Endometrium (tissue), 2 donors: ENCODE results near the gene AAMDC.

Experiments
- FAIRE-seq: peaks from 2 replicates; lab custom pipeline; 2012; peaks lifted over from hg19 to GRCh38; lab: Jason Lieb, UNC
- donor health status: control.
- donor health status: control.

AAMDC gene

GRCh38 chr11:77820565-77821348 is at the start of gene AAMDC, which contains the start of gene RSF1:
AAMDC (plus strand) TSS chr11:77821144; CDS start chr11:77842497, 21,353 bp downstream.
RSF1 (minus strand) TSS chr11:77820722; CDS start chr11:77820714, 8 bp downstream.
- FAIRE-seq, result no peak

GRCh38 chr11:77775936-77776335 is 45.0 kb upstream of the AAMDC start:
- FAIRE-seq, result no peak

DNA sequence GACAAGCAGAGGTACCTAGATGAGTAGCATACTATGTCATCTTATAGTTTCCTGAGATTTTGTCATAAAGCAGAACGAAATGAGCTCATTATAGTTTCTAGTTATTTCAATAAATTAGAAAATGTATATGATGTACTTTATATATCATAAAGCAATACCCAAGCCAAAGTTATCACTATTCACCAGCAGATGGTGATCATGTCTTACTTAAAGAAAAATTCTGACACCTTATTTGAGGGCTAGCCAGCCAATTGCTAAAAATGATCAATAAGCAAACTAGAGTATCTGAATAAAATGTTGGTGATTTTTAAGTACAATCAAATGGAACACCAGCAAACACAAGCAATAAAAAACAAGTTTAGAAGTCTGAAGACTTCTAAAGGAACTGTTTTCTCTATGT is 44.5 kb upstream of the AAMDC start:
- no peak for FAIRE-seq

DNA sequence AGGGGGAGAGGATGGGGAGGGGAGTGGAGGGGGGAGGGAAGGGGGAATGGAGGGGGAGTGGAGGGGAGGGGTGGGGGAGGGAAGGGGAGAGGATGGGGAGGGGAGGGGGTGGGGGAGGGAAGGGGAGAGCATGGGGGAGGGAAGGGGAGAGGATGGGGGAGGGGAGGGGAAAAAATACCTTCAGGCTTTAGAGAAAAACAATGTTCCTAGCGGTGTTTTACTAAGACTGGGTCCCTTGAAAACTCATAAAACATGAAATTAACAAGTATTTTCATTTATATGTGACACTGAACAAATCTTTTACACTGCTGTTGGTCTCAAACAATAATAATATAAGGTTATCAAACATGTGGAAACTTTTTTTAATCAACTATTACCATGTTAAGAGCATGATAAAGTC is 42.8 kb upstream of the AAMDC start:
- FAIRE-seq, result no peak

- no peak for FAIRE-seq
Measured at GRCh38 chr11:77778549-77778948, 42.4 kb upstream of the AAMDC start.

- no peak for FAIRE-seq
Measured at GRCh38 chr11:77779935-77780334, 41.0 kb upstream of the AAMDC start.

DNA sequence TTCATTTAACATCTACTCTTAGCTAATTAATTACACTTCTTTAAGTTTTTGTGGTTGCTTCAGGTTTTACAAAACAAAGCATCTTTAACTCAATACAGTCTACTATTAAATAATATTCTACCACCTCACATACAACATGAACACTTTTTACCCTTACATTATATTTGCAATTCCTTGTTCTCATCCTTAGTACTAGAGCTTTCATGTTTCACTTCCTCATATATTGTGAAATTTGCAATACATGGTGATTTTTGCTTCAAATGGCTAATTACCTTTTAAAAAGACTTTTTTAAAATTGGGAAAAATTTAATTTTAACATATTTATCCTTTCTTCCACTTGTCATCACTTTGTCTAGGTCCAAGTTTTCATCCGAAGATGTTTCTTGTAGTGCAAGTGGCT is 37.9 kb upstream of the AAMDC start:
- no peak for FAIRE-seq

- FAIRE-seq, result no peak
Measured at GRCh38 chr11:77784572-77784971, 36.4 kb upstream of the AAMDC start.

GRCh38 chr11:77789061-77789730 is 31.7 kb upstream of the AAMDC start:
- no peak for FAIRE-seq

GRCh38 chr11:77789731-77790476 is 31.0 kb upstream of the AAMDC start:
- FAIRE-seq, result no peak

- FAIRE-seq, result no peak
Measured at GRCh38 chr11:77791301-77791700, 29.6 kb upstream of the AAMDC start.

GRCh38 chr11:77793972-77794371 is 27.0 kb upstream of the AAMDC start:
- FAIRE-seq, result no peak

DNA sequence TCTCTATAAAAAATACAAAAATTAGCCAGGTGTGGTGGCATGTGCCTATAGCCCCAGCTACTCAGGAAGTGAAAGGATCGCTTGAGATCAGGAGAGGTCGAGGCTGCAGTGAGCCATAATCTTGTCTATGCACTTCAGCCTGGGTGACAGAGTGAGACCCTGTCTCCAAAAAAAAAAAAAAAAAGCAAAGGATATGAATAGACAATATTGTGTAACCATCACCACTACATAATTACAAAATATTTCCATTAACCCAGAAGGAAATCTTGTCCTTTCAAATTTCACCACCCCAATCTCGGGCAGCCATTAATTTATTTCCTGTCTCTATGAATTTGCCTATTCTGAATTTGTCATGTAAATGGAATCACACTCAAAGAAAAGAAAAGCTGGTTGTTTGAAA is 21.6 kb upstream of the AAMDC start:
- FAIRE-seq, result no peak

- FAIRE-seq, result no peak
Measured at GRCh38 chr11:77800449-77800848, 20.5 kb upstream of the AAMDC start.

DNA sequence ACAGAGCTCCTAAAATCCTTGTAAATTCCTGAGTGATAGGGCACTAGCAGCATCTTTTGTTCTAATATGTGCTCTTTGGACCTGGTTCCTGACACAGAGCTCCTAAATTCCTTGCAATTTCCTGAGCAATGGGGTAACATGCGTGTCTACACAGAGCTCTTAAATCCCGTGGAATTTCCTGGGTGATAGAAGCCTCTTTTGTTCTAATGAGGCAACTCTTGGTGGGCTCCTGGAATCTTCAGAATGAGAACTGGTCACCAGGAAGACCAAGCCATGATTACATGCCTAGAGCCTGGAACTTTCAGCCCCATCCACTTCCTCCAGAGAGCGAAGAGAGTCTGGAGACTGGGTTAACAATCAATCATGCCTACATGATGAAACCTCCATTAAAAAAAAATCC is 19.5 kb upstream of the AAMDC start:
- FAIRE-seq, result no peak

- no peak for FAIRE-seq
Measured at GRCh38 chr11:77806415-77806814, 14.5 kb upstream of the AAMDC start.

GRCh38 chr11:77806993-77807392 is 14.0 kb upstream of the AAMDC start:
- no peak for FAIRE-seq

DNA sequence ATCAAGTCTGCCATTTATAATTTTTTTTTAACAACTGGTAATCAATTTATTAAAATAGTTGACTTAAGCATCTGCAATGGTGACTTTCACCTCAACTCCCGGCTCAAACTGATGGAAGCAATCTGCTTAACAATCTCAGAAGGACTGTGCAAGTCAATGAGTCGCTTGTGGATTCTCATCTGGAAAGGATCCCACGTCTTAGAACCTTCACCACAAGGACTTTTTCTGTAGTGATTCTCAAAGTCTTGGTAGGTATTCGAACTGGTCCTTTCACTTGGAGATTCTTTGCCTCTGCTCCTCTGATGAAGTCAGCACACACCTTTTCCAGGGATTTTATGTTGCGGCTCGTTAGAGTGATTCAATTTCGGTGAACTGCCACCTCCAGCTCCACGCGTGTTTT is 7.7 kb upstream of the AAMDC start:
- FAIRE-seq, result no peak

GRCh38 chr11:77814848-77815247 is 6.1 kb upstream of the AAMDC start:
- FAIRE-seq, result no peak

DNA sequence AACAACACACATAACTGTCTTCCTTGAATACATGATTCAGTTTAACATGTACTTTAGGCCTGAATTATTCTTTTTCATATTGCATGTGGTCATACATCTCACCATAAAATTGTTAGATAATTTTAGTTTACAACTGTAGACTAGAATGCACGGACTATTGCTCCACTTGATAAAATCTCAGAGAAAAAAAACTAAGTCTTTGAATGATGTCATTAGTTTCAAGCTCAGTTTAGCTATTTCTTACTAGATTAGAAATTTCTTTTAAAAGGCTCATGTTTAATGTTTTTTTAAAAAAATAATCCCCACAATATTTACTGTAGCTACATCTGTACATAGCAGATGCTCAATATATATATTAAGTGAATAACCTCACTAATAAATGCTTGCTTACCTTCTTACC is 5.5 kb upstream of the AAMDC start:
- FAIRE-seq, result no peak

DNA sequence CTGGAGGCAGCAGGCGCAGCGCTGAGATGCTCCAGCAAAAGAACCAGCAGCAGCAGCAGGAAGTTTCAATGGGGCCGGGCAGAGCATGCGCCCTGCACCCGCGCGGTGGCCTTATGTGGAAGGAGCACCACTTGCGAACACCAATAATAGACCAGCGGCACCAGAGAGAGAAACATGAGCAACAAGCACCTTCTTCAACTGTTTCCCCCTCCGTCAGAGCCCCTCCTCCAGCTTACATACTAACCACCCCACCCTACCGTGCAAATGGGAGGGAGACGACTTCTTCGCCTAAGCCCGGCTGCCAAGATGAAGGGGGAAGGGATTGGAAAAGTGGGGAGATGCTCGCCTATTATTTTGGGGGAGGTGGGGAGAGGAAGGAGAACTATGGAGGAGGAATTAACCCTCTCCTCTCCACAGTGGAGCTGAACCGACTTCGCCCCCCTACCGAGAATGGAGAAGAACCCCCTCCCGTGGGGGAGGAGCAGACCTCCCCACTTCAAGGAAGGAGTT is 1.5 kb upstream of the AAMDC start:
- FAIRE-seq, result no peak

- FAIRE-seq, result no peak
Measured at GRCh38 chr11:77819921-77820564, 901 bp upstream of the AAMDC start.
